Epithelial cell of proximal tubule (primary cell): ENCODE data around the gene N4BP2L2. TPM values are rescaled to one million over a fixed set of nuclear protein-coding genes. Genes with fewer than 3 reads are reported as not detected.

Experiments
- DNase-seq: peaks from one replicate; pipeline ENCODE4 v3.0.0-alpha.2; 2011; ENCODE audit warnings: low read depth
- H3K4me3 ChIP-seq: 2 replicates; pipeline ENCODE4 v1.5.1; 2011; ENCODE audit warnings: low read depth, mild to moderate bottlenecking, low read length
- CTCF ChIP-seq: conservative IDR thresholded peaks from 2 replicates; pipeline ENCODE4 v1.5.1; 2012; ENCODE audit warnings: low read depth, mild to moderate bottlenecking, low read length
- total RNA-seq: library from RNA; depleted of rRNA; stranded (reverse); fragments of >200 nt; gene quantifications from 2 replicates; pipeline ENCODE4 v1.2.3, GENCODE V29; 2015

N4BP2L2 gene
- total RNA-seq, 1 donor from 2014 or later, result 38.7 TPM

DNA sequence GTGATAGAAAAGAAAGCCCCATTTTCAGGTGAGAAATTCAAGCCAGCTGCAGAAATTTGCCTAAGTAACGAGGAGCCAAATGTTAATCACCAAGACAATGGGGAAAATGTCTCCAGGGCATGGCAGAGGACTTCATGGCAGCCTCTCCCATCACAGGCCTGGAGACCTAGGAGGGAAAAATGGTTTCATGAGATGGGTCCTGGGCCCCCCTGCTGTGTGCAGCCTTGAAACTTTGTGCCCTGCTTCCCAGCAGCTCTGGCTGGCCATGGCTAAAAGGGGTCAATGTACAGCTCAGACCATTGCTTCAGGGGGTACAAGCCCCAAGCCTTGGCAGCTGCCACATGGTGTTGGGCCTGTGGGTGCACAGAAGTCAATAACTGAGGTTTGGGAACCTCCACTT, 120.6 kb downstream of the N4BP2L2 start:
- TF ChIP-seq CTCF, result no peak
- no peak for DNase-seq

DNA sequence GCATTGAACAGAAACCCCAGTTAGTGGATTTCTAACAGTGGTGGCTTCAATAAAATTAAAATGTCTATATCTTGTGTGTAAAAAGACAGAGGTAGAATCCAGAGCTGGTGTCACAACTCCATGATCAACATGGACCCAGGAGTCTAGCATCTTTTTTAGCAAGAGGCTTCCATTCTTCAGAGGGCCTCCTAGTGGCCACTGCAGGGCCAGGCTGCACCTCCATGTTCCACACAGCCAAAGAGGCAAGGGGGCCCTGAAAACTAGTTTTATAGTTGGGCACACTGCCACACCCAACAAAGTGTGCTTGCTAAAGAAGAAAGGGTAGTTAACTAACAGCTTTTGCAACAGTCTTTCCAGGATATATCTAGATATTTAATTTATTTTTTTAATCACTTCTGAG, 123.6 kb downstream of the N4BP2L2 start:
- no peak overlapping the region for H3K4me3 ChIP-seq
- no peak for DNase-seq
- TF ChIP-seq CTCF, result peak; percentile 76

More for the DNA sequence above, 120.6 kb downstream of the N4BP2L2 start:
- H3K4me3 ChIP-seq, result no peak overlapping the region

DNA sequence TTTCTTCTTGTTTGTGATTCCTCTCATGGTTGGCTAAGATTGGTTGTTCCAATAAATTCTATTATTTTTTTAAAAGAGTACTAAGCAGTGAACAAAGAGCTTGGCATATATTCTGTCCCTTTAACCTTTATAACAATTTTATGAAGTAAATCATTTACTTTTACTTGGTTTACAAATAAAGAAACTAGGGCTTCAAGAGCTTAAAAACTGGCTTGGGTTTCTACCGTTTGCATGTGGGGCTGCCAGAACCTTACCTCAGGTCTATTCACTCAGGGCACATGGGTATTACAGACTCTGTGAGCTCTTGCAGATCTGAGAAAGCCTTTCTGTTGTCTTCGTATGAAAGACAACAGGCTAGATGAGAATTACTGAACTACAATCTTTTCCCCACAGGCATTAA, 124.0 kb downstream of the N4BP2L2 start:
- no peak for TF ChIP-seq CTCF
- no peak for DNase-seq
- H3K4me3 ChIP-seq, result no peak overlapping the region

DNA sequence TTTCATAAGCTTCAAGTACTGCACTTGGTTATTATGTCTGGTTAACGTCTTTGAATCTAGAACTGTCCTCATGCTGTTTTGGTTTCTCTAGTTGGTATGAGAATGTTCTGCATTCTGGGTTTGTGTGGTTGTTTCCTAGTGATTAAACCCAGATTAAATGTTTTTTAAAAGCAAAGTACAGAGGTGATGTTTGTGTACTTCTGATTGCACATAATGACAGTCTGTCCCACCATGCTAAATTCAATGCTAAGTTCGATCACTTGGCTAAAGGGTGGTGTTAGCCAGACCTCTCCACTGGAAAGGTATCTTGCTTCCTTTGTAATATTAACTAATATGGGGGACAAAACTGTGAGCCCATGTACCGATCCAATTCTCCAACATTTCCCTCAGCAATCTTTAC, 125.3 kb downstream of the N4BP2L2 start:
- no peak for TF ChIP-seq CTCF
- DNase-seq, result no peak
- H3K4me3 ChIP-seq, result no peak overlapping the region

- no peak for DNase-seq
- no peak overlapping the region for H3K4me3 ChIP-seq
Observed at GRCh38 chr13:32409561-32410421, 128.8 kb downstream of the N4BP2L2 start.

GRCh38 chr13:32409001-32409313, 129.6 kb downstream of the N4BP2L2 start:
- TF ChIP-seq CTCF, result no peak
- DNase-seq, result no peak
- H3K4me3 ChIP-seq, result no peak overlapping the region

More at GRCh38 chr13:32409561-32410421, 128.8 kb downstream of the N4BP2L2 start:
- TF ChIP-seq CTCF, result no peak

DNA sequence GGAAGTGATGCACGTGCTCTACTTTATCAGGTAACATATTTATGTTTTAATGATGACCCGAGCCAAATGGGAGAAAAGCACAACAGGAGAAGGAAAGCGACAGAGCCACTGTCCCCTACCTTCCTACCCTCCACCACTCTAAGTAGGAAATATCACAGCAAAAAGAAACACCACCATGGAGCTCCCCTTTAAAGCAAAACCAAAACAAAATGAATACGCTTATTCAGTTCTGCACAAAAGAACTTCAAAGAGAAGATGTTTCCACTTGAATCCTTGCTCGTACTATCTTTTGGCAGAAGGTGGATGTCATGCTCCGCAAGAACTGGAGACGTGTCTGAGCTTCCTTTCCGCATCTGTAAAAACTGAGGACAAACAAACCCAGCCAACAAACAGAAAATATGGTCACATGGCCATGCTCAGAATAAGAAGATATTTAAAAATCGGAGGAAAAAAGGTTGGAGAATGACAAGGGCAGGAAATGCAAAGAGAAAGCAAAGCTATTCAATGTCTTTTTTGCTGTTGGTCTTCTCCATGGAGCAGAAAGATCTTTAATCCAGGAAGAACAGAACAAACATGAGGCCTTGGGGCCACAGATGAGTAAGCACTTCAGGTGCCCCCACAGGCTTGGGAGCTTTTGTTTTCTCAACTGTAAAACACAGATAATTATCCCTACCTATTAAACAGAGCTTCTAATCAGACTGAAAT, 130.1 kb downstream of the N4BP2L2 start:
- TF ChIP-seq CTCF, result no peak
- DNase-seq, result no peak

More for the DNA sequence above, 130.1 kb downstream of the N4BP2L2 start:
- no peak overlapping the region for H3K4me3 ChIP-seq
